GM06990 (cell line): ENCODE measurements around the gene ZNF624.

ENCODE experiments used
- DNase-seq: peaks from one replicate; pipeline ENCODE4 v3.0.0-alpha.2; 2011; ENCODE audit not compliant: insufficient read length; ENCODE audit errors: extremely low read depth
- H3K27me3 ChIP-seq: replicated peaks from 2 replicates; pipeline ENCODE4 v1.6.0; 2011; ENCODE audit warnings: low read length; ENCODE audit not compliant: control insufficient read depth, insufficient read depth
- H3K36me3 ChIP-seq: 2 replicates; pipeline ENCODE4 v1.5.1; 2011; ENCODE audit warnings: low read length; ENCODE audit not compliant: control insufficient read depth, insufficient read depth
- H3K4me3 ChIP-seq: replicated peaks from 2 replicates; pipeline ENCODE4 v1.5.1; 2011; ENCODE audit warnings: low read depth, mild to moderate bottlenecking, control low read depth, low read length
- CTCF ChIP-seq: IDR thresholded peaks from 2 replicates; pipeline ENCODE4 v1.5.1; 2011; ENCODE audit warnings: low read length, control low read depth, mild to moderate bottlenecking, inconsistent platforms; ENCODE audit not compliant: insufficient read depth, poor library complexity, severe bottlenecking

ZNF624 gene

GRCh38 chr17:16662936-16663335, 9.3 kb upstream of the ZNF624 start:
- DNase-seq: no peak

DNA sequence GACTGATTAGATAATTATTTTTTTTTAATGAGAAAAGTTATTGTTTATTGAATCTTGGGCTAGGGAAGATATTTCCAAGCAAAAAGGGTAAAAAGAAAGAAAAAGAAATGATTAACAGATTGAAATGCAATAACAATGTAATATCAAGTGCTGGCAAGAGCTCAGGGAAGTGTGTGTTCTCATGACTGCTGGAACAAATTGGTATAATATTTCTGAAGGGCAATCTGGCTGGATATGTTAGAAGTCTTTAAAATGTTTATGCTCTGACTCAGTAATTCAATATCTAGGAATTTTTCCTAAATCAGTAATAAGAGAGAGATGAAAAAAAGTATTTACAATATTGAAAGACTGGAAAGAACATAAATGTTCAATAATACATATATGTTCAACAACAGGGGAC, 7.6 kb upstream of the ZNF624 start:
- H3K36me3 ChIP-seq: no peaks in the 10 kb centered on the region
- no peak for TF ChIP-seq CTCF
- DNase-seq: no peak
- H3K4me3 ChIP-seq: no peak overlapping the region
- H3K27me3 ChIP-seq: no peaks in the 10 kb centered on the region

More at GRCh38 chr17:16662936-16663335, 9.3 kb upstream of the ZNF624 start:
- Histone ChIP-seq H3K4me3 (no peak overlapping the region), H3K27me3 (no peaks in the 10 kb centered on the region; the same call in 1 of the 2 replicates), H3K36me3 (no peaks in the 10 kb centered on the region)
- TF ChIP-seq CTCF: no peak

- no peaks in the 10 kb centered on the region for H3K36me3 ChIP-seq
- TF ChIP-seq CTCF: no peak
- DNase-seq: no peak
- no peaks in the 10 kb centered on the region for H3K27me3 ChIP-seq
- peak overlapping the region; percentile 82 for H3K4me3 ChIP-seq
These were observed 743 bp downstream of the ZNF624 start for GRCh38 chr17:16652847-16653366.

DNA sequence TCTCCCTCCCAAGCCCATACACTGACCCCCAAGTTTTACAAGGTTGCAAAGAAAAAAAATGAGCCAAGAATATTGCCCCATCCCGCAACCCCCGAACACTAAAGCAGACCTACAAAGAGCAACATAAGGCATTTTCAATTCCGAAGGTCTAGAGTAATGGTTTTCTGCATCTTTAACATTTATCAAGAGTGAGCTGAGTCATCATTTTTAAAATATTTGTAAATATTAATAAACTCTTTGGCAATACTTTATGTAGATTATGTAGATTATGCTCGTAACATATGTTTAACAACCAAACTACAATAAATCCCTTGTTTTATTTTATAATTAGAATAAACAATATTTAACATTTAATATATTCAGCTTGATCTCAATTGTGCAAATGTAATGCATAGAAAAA, 1.4 kb downstream of the ZNF624 start:
- Histone ChIP-seq H3K36me3 (no peaks in the 10 kb centered on the region), H3K4me3 (no peak overlapping the region), H3K27me3 (no peaks in the 10 kb centered on the region)
- TF ChIP-seq CTCF: no peak
- DNase-seq: no peak

DNA sequence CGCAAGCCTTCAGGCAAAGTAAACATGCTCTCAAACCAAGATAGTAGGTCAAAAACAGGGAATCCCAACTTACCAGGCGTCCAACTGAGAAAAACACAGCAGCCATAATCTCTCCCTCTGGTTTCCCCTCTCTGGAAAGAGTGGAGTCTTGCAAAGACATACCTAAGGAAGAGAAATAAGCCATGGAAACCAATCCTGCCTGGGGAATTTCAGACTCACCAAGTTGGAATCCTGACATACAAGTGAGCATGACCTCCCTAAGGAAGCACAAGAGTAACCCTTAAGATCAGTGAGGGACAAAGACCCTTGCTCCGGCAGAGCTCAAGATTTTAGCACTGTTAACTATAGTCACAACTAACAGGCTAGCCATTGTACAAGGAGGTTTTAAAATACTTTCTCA, 4.1 kb downstream of the ZNF624 start:
- H3K27me3 ChIP-seq: no peaks in the 10 kb centered on the region
- no peak for TF ChIP-seq CTCF
- no peak for DNase-seq

DNA sequence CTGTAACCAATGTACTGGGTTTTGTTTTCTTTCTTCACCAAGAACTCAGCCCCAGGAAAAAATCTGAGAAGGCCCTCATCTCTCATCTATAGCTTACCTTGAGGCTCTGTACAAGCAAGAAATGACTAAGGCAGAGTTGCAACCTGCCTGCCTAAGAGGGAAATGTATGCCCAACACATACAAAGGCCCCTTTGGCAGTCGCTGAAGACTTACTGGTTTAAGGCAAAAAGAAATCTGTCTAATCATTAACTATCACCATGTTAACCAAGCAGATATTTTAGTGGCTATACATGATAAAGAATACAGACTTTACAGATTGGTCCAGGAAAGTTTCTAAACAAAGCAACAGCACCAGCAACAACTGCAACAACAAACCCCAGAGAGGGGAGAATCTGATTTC, 14.2 kb downstream of the ZNF624 start:
- Histone ChIP-seq H3K36me3 (no peaks in the 10 kb centered on the region), H3K4me3 (no peak overlapping the region), H3K27me3 (no peaks in the 10 kb centered on the region)
- no peak for DNase-seq
- no peak for TF ChIP-seq CTCF

More for the DNA sequence above, 4.1 kb downstream of the ZNF624 start:
- Histone ChIP-seq H3K36me3 (no peaks in the 10 kb centered on the region), H3K4me3 (no peak overlapping the region)
